Anterior cingulate cortex (tissue), 58 donors: ENCODE results near the gene SP8.

Experiments
- DNase-seq, 58 donors: peaks; one replicate each; lab custom pipeline; 2025; lab: John Stamatoyannopoulos, UW

Gene SP8

DNA sequence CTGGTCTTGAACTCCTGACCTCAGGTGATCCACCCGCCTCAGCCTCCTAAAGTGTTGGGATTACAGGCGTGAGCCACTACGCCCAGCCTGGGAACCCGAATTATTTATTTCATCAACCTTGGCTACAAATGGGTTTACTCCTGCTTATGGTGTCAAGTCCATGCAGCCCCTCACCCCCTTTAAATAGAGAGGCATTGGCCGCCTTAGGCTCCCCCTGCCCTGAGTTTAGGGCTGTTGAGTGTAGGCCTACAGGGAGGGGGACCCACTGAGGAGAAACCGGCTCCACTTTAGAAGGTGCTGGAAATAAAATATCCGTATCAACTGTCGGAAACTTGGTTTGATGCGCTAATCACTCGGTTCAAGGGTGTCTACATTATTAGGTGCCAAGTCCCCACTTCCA, 8.7 kb upstream of the SP8 start:
- no peak for DNase-seq

- no peak for DNase-seq
These were observed 8.0 kb upstream of the SP8 start for GRCh38 chr7:20794676-20795075.

- DNase-seq: no peak
These were observed 7.2 kb upstream of the SP8 start for GRCh38 chr7:20793694-20794394.

DNA sequence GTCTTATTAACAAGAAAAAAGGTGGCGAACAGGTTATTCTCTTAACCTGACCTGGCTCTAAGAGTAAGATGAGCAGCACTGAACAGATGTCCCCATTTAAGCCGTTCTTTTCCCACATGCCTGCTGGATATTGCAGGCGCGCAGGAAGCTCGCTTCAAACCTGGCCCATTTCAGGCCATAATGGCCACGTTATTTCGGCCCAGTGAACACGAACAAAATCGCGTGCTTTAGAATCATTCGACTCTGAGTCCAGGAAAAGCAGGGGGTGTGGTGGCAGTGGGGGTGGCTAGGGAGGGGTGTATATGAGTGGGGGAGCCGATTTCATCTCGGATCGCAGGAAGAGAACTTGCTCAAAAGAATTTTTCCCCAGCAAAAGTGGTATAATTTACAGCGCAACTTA, 6.6 kb upstream of the SP8 start:
- DNase-seq: no peak

DNA sequence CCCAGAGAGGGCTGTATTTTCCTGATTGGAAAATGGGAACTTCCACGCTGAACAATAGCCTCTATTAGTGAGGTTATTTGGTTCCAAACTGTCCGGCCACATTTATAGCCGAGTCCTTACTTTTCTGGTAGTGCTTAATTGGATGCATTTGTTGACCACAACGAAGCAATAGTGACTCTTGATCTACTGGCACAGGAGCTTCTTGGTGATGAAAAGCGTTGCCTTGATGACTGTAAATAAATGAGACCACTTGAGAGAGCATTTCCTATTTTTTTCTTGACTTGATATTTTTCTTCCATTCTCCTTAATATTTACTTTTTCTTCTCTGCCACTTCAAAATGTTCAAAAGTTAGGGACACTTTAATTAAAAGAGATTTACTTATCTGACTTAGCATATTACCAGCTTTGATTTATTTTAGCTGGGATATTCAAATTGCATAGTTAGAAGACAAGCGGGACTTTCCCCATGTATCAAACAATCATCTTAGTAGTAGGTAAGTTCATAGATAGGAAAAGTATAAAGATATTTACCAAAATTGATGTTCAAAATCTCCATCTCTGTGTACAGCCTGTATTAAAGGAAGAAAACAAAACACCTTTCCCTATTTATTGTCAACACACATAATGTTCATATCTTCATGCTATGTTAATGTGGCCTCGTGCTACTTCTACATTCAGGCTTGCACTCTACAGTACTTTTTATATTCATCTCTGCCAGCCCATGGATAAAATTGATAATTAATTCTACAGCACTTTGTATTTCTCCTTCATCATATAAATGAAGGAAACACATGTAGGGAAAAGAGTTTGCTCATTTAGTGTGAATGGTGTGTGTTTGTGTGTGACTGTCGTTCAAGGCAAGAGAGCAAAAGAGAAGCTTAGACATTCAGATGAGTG, 5.1 kb upstream of the SP8 start:
- no peak for DNase-seq

DNA sequence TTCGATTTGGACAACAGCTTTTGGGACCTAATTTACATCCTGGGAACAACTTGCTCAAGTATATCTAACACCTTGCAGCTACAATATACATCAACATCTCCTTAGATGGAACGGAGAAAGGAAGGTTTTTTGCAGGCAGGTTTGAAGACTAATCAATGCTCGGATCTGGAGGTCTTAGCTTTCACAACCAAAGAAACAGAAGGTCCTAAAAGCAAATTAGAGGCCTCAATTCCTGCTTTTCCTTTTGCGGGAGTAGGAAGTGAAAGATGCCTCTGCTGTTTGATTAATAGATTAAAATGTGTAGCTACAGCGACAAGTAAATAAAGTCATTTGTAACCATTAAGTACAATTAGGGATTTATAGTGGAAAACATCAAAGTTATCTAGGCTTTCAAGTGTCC, 3.7 kb upstream of the SP8 start:
- DNase-seq: no peak

DNA sequence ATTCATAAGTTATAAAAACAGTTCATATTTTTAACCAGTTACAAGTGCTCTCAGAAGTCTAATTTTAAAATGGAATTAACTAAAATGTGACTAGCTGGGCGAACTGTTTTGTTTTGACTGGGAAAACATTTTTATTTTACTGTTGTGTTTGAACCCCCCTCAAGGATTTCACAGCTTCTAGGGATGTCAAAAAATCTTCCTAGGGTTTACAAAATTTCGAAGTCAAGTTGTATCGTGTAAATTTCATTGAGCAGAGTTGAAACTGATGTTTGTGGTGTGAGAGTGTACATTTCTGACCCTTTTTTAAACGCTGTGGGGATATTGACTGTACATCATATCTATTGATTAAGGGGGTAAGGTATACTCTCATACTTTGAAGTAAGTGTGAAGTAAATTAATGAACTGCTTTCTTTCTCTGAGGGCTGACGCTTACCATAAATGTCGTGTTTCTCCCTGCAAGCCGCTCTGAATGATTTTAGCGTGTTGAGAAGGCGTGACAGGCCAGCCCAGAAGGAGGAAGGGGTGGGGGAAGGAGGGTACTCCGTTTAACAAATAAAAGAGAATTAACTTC, 1.8 kb upstream of the SP8 start:
- DNase-seq: no peak

GRCh38 chr7:20787660-20788419, 1.2 kb upstream of the SP8 start:
- DNase-seq: no peak

GRCh38 chr7:20786421-20786778, 286 bp downstream of the SP8 start:
- no peak for DNase-seq

GRCh38 chr7:20786049-20786412, 655 bp downstream of the SP8 start:
- DNase-seq: no peak

DNA sequence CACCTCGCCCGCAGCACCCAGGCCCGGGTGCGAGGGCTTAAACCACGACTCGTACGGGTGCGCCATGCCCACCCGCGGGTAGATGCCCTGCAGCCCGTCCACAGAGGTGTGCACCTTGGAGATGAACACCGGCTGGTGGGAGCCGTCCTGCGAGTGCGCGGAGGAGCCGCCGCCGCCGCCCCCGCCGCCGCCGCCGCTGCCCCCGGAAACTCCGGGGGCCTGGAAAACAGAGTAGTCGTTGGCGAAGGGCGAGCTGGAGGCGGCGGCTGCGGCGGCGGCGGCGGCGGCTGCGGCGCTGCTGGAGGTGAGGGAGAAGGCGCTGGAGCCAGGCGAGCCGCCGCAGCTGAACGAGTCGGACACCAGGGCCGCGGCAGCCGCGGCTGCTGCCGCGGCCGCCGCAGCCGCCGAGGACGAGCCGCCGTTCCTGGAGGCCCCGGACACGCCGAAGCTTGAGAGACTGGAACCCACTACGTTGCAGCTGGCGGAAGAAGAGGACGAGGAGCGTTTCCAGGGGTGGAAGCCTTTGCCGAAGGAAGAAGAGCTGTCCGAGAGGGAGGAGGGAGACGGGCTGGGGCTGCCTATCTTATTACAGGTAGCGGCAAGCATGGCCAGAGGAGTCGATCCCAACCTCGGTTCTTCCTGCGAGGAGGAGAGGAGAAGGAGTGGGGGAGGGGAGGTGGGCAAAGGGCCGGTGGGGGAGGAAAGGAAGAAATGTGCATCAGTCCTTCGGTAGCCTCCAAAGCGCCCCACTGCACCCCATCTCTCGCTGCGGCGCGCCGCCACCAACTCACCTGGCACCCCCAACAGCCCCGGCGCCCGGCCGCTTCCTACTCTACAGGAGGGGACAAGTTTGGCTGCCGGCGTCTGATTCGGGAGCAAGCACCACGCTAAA, 1.3 kb downstream of the SP8 start:
- DNase-seq: no peak

DNA sequence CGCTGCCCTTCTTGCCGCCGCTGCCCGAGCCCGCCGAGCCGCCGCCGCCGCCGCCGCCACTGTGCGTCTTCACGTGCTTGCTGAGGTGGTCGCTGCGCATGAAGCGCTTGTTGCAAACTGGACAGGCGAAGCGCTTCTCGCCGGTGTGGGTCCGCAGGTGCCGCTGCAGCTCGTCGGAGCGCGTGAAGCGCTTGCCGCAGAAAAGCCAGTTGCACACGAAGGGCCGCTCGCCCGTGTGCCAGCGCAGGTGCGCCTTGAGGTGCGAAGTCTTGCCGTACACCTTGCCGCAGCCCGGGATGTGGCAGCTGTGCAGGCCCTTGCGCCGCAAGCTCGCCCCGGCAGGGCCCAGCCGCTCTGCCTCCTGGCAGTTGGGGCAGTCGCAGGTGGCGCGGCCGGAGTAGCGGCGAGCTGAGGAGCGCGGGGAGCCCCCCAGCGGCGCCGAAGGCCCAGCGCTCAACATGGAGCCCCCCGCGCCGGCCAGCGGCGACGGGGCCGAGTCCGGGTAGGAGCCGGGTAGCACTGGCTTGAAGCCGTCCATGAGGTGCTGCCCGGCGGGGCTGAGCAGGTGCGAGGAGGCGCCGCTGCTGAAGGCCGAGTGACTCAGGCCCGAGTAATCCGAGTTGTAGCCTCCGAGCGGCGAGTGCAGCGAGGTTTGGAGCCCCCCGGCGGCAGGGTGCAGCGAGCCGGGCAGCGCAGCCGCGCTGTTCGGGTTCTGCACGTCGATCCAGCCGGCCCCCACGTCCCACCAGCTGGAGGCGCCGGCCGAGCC, 2.1 kb downstream of the SP8 start:
- DNase-seq: no peak

- DNase-seq: no peak
These were observed 2.8 kb downstream of the SP8 start for GRCh38 chr7:20783700-20784387.

GRCh38 chr7:20783125-20783699, 3.5 kb downstream of the SP8 start:
- DNase-seq: no peak

- no peak for DNase-seq
These were observed 7.6 kb downstream of the SP8 start for GRCh38 chr7:20779041-20779440.

GRCh38 chr7:20778063-20778721, 8.5 kb downstream of the SP8 start:
- peak in 10 of 58 donors; percentile 8 to 33 (median 20) for DNase-seq

GRCh38 chr7:20777377-20778062, 9.2 kb downstream of the SP8 start:
- no peak for DNase-seq
